ENCODE results near the gene SDK1. TPM values are rescaled to one million over a fixed set of nuclear protein-coding genes. Genes with fewer than 3 reads are reported as not detected.

Gene SDK1
- total RNA-seq, 1 experiment from 2014 or later = 5.1 TPM

- DNase-seq (ENCODE audit: low spot score) = no peak
Observed at GRCh38 chr7:4175346-4175973, 874.4 kb downstream of the SDK1 start.

- DNase-seq (ENCODE audit: low spot score) = no peak
Observed at GRCh38 chr7:4177001-4177400, 875.9 kb downstream of the SDK1 start.

GRCh38 chr7:4178416-4178815 is 877.4 kb downstream of the SDK1 start:
- DNase-seq (ENCODE audit: low spot score) = no peak

GRCh38 chr7:4178916-4179687 is 878.0 kb downstream of the SDK1 start:
- DNase-seq (ENCODE audit: low spot score) = no peak

GRCh38 chr7:4179688-4180380 is 878.8 kb downstream of the SDK1 start:
- DNase-seq (ENCODE audit: low spot score) = no peak

- DNase-seq (ENCODE audit: low spot score) = no peak
Observed at GRCh38 chr7:4181446-4181845, 880.4 kb downstream of the SDK1 start.

- DNase-seq (ENCODE audit: low spot score) = no peak
Observed at GRCh38 chr7:4182605-4183300, 881.7 kb downstream of the SDK1 start.

GRCh38 chr7:4184653-4185052 is 883.6 kb downstream of the SDK1 start:
- no peak for DNase-seq (ENCODE audit: low spot score)

- no peak for DNase-seq (ENCODE audit: low spot score)
Observed at GRCh38 chr7:4185136-4185535, 884.1 kb downstream of the SDK1 start.

GRCh38 chr7:4185721-4186512 is 884.9 kb downstream of the SDK1 start:
- no peak for DNase-seq (ENCODE audit: low spot score)

GRCh38 chr7:4186513-4186780 is 885.4 kb downstream of the SDK1 start:
- no peak for DNase-seq (ENCODE audit: low spot score)

- no peak for DNase-seq (ENCODE audit: low spot score)
Observed at GRCh38 chr7:4188651-4189050, 887.6 kb downstream of the SDK1 start.

GRCh38 chr7:4189131-4189570 is 888.1 kb downstream of the SDK1 start:
- peak; percentile 78 for DNase-seq (ENCODE audit: low spot score)

- DNase-seq (ENCODE audit: low spot score) = no peak
Observed at GRCh38 chr7:4190010-4190981, 889.2 kb downstream of the SDK1 start.

GRCh38 chr7:4191046-4191445 is 890.0 kb downstream of the SDK1 start:
- no peak for DNase-seq (ENCODE audit: low spot score)

- DNase-seq (ENCODE audit: low spot score) = no peak
Observed at GRCh38 chr7:4191525-4191924, 890.5 kb downstream of the SDK1 start.

- DNase-seq (ENCODE audit: low spot score) = no peak
Observed at GRCh38 chr7:4195660-4196059, 894.6 kb downstream of the SDK1 start.

- DNase-seq (ENCODE audit: low spot score) = no peak
Observed at GRCh38 chr7:4196121-4196819, 895.2 kb downstream of the SDK1 start.

- no peak for DNase-seq (ENCODE audit: low spot score)
Observed at GRCh38 chr7:4198301-4198700, 897.2 kb downstream of the SDK1 start.

Measured in H4 (cell line).